NT2/D1 (cell line): ENCODE results near the gene TAF8.

Experiments
- SUZ12 ChIP-seq: IDR thresholded peaks from 2 replicates; pipeline ENCODE4 v1.6.1; 2011; ENCODE audit not compliant: insufficient read length, insufficient read depth; ENCODE audit errors: extremely low read depth
- YY1 ChIP-seq: IDR thresholded peaks from 2 replicates; pipeline ENCODE4 v1.6.1; 2011; ENCODE audit not compliant: insufficient read length, insufficient read depth
- ZNF274 ChIP-seq: IDR thresholded peaks from 2 replicates; pipeline ENCODE4 v1.6.1; 2011; ENCODE audit warnings: mild to moderate bottlenecking, low read depth, low read length

GRCh38 chr6:42088101-42088591 is 37.8 kb downstream of the TAF8 start:
- TF ChIP-seq SUZ12 (no peak), ZNF274 (no peak), YY1 (no peak)
